Medulla oblongata (tissue), 1 donor: Measurements from ENCODE around the gene SLC24A4.

Experiments
- DNase-seq: peaks from one replicate; pipeline ENCODE4 v3.0.0-alpha.2; 2015; ENCODE audit errors: extremely low spot score

The SLC24A4 gene

DNA sequence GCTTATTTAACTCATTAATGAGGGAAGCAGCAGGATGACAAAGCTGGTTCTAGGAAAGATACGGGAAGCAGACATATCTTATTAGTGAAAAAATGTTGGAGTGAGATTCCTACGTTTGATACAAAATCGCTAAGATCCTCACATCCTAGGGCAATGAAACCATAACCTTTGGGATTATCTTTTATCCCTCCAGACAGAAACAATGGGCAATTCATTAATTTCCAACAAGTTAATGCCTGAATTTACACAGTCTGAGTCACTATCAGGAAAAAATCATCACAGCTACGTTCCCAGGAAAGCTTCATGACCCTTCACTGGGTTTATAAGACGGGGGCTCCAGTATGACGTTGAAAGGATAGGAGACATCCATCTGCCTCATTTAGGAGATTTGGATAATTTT, 45.0 kb downstream of the SLC24A4 start:
- no peak for DNase-seq

- DNase-seq, result no peak
Observed at GRCh38 chr14:92369097-92369496, 46.1 kb downstream of the SLC24A4 start.

DNA sequence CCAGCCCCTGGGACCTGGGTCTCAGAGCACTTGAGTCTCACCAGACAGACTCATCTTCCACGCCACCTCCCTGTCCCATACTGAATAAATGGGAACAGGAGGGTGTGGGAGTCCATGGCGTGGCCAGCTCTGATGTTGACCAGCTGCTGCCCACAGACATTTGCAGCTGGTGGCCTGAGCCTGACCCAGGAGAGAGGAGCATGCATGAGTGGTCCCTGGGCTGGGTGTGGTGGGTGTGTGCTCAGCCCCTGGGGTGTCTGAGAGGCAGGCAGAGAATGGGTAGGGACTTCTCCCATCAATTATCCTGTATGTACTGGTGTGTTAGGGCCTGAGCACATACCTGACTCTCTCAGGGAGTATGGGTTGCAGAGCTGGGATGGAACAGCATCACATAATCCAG, 49.3 kb downstream of the SLC24A4 start:
- no peak for DNase-seq

- DNase-seq, result no peak
Observed at GRCh38 chr14:92373336-92373735, 50.4 kb downstream of the SLC24A4 start.

GRCh38 chr14:92380131-92380530, 57.2 kb downstream of the SLC24A4 start:
- no peak for DNase-seq

- no peak for DNase-seq
Observed at GRCh38 chr14:92380582-92380981, 57.6 kb downstream of the SLC24A4 start.

- peak; percentile 32 for DNase-seq
Observed at GRCh38 chr14:92382677-92383076, 59.7 kb downstream of the SLC24A4 start.

DNA sequence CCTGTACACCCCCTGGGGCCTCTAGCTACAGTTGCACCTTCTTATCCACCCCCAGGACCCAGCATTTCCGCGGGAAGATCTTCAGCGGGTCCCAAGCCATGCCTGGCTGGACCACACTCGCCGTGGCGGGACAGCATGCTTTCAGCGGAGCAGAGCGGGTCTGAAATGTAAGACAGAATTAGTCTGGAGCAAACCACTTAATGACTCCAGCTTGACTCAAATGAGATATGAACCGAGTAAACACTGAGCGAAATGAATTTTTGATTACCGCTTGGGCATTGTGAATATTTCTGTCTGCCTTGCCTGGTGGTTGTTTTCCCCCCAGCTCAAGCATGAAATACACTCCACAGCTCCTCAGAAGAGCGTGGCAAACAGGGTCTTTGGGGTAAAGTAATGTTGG, 60.8 kb downstream of the SLC24A4 start:
- DNase-seq, result no peak

GRCh38 chr14:92384461-92385133, 61.6 kb downstream of the SLC24A4 start:
- no peak for DNase-seq

DNA sequence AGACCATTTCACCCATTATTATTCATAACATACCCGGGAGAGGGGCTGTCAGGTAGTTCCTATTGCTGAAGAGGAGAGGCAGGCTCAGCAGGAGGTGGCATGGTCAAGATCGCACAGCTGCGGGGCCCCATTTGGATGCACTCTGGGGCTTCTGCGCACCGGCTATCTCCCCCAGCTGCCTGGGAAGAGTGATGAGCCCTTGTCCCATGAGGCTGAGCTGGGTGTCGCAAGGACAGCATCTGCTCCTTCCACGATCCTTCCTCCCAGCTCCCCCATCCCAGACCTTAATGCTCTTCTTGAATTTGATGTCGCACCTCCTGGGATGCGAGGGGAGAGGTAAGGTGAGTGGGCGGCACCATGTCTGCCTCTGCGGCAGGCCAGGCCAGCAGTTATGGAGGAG, 62.6 kb downstream of the SLC24A4 start:
- no peak for DNase-seq

- DNase-seq, result no peak
Observed at GRCh38 chr14:92386165-92386564, 63.2 kb downstream of the SLC24A4 start.

DNA sequence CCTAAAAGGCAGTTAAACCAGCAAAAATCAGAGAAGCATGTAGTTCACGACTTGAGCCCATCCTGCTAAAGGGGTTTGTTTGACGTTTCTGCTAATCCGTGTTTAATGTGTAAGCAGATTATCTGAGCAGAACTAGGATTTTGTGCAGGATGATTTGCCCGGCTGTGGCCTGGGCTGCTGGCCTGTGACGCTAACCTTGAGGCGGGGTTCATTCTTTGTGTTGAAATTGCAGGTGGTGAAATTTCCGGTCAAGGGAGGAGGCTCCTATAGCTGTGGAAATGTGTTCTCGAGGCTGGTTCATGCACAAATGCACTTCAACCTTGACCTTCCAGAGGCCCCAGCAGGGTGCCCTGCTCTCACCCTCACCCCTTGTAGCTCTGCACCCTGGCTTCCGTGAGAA, 63.7 kb downstream of the SLC24A4 start:
- no peak for DNase-seq

DNA sequence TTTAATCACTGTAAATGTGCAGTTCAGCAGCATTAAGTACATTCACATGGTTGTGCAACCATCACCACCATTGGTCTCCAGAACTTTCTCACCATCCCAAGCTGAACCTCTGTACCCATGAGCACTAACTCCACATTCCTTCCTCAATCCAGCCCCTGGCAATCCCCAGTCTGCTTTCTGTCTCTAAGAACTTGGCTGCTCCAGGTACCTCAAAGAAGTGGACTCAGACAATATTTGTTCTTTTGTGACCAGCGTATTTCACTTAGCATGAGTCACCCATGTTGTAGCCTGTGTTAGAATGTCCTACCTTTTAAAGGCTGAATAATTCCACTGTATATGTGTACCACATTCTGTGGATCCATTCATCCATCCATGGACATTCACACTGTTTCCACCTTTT, 64.6 kb downstream of the SLC24A4 start:
- DNase-seq, result no peak

- no peak for DNase-seq
Observed at GRCh38 chr14:92389598-92390158, 66.7 kb downstream of the SLC24A4 start.

- DNase-seq, result no peak
Observed at GRCh38 chr14:92391726-92392125, 68.8 kb downstream of the SLC24A4 start.

- no peak for DNase-seq
Observed at GRCh38 chr14:92392711-92393110, 69.7 kb downstream of the SLC24A4 start.

DNA sequence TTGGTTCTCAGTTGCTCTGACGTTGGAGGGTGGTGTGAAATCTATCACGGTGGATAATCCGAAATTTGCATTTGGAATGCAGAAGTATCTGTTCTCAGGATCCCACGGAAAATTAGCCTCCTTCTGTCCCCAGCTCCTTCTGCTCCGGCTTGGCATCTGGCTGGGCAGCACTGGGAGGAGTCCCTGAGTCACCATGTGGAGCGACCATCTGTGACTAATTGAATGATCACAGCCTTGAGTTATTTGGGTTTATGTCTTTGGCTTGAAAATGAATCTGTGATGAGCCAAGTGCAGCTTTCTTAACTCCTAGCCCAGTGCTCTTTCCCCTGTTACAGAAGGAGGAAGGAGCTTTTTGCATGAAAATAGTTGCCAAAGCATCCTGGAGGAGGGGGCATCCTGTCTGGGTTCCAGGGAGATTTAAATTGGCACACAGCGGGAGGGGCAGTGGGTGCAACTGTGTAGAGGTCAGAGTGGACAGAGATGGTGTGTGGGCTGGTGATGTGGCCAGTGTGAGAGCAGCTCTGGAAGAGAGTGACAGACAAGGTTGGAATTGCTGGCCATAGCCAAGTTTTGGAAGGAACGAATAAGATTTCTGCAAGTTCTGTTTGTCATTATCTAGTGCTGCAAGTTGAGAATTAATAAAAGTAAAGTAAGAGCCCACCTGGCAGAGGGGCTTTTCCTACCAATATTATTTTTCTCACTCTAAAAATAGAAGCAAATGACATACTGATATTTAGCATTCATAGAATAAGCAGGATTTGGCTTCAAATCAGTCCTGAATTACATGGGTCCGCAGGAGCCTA, 74.4 kb downstream of the SLC24A4 start:
- DNase-seq, result peak; percentile 32

DNA sequence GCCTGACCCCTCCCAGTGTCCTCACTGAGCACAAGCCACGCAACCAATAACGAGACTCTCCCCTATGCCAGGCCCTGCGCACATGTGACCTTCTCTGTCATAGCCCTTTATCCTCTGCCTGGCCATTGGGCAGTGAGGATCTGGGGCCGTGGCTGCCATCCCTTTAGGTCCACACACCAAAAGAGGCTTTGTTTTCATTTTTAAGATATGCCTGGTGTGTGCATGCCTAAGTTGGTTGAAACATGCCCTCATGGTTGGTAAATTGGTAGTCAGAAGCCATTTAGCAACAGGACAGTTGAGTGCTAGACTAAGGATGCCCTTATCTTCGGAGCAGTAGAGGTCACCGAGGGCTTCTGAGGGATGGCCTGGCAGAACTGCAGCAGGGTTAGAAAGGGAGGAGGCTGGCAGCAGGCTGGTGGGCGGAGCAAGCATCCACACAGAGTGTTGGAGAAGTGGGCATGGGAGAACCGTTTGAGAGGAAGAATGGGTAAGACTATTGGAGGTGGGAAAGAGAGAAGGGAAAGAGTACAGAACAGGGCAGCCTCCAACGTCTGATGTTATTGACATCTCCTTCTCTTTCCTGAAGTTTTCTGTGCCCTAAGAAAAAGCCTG, 75.1 kb downstream of the SLC24A4 start:
- DNase-seq, result peak; percentile 26

GRCh38 chr14:92398888-92399636, 76.1 kb downstream of the SLC24A4 start:
- DNase-seq, result no peak

GRCh38 chr14:92400579-92401444, 77.8 kb downstream of the SLC24A4 start:
- DNase-seq, result peak; percentile 82

- DNase-seq, result no peak
Observed at GRCh38 chr14:92401561-92401960, 78.6 kb downstream of the SLC24A4 start.
